ENCODE measurements around the gene TMEM8B.

- TF ChIP-seq ESRRA (IDR thresholded peaks at IDR 0.05; ENCODE audit: low read length) (no peak), NR2C1 (IDR thresholded peaks at IDR 0.05) (no peak), CTCF (IDR thresholded peaks at IDR 0.05 in 2 of 3, conservative IDR thresholded peaks at IDR 0.05 in 1 of 3; ENCODE audit: control insufficient read depth in 2 of 3, extremely low read depth in 1 of 3, insufficient read depth in 1 of 3, low read depth in 3 of 3, low read length in 3 of 3) (no peak), POLR2A (IDR thresholded peaks at IDR 0.05; ENCODE audit: low read depth, low read length) (no peak), ATF2 (IDR thresholded peaks at IDR 0.05; ENCODE audit: low read length) (no peak), ZBTB11 (CRISPR knock-in tag; IDR thresholded peaks at IDR 0.05) (no peak), HCFC1 (IDR thresholded peaks at IDR 0.05; ENCODE audit: low read length) (no peak), RELA (IDR thresholded peaks at IDR 0.05; ENCODE audit: borderline replicate concordance, partially characterized antibody) (no peak), RAD21 (IDR thresholded peaks at IDR 0.05; ENCODE audit: insufficient read depth, low read depth, low read length) (no peak), BCLAF1 (IDR thresholded peaks at IDR 0.05) (no peak), RB1 (IDR thresholded peaks at IDR 0.05; ENCODE audit: borderline replicate concordance) (no peak), NFIC (IDR thresholded peaks at IDR 0.05; ENCODE audit: low read depth, low read length) (no peak), NR2C2 (IDR thresholded peaks at IDR 0.05; ENCODE audit: borderline replicate concordance, control insufficient read depth, insufficient read length, low read depth) (no peak)
Observed at GRCh38 chr9:35818341-35818740, 10.7 kb upstream of the TMEM8B start.

Data from GM12878 (cell line).